Adrenal gland (tissue), 5 donors: ENCODE results near the gene CALN1.
"Not testable (repeated sequence)": the region's sequence is repeated elsewhere in the genome, so short reads cannot be mapped to it uniquely, and the experiment has no call there.

Experiments
- CTCF ChIP-seq, 6 experiments: fragments of 450-650 bp in 4 of 6; fragments of 200-600 bp in 2 of 6; sonication (generic) in 1 of 6; IDR thresholded peaks; 1 replicate in 5 of 6; 2 replicates in 1 of 6; pipeline versions ENCODE4 v1.5.1 to v1.8.0; 2016 to 2021; ENCODE audit warnings: antibody characterized with exemption in 6 of 6, mild to moderate bottlenecking in 2 of 6, moderate library complexity in 1 of 6
- POLR2A ChIP-seq, 2 donors: fragments of 450-650 bp; IDR thresholded peaks; one replicate each; pipeline ENCODE4 v1.6.1; 2017; ENCODE audit warnings: antibody characterized with exemption in 2 of 2, mild to moderate bottlenecking in 2 of 2, moderate library complexity in 1 of 2
- donor health status: DM: no; HTN: no; CAD: no.

- TF ChIP-seq CTCF, POLR2A (IDR thresholded peaks at IDR 0.05): not testable (repeated sequence)
These were observed 68.8 kb downstream of the CALN1 start for GRCh38 chr7:72343354-72343753.
